H9 (cell line): Measurements from ENCODE around the gene CERS3. TPM values are rescaled to one million over a fixed set of nuclear protein-coding genes. Genes with fewer than 3 reads are reported as not detected.

Experiments used
- DNase-seq: peaks from one replicate; pipeline ENCODE4 v3.0.0-alpha.2; 2017
- H2AFZ ChIP-seq: one replicate; pipeline ENCODE4 v1.6.1; 2013; ENCODE audit warnings: mild to moderate bottlenecking, low read length, control low read depth, moderate library complexity
- H2AK5ac ChIP-seq: 2 replicates; pipeline ENCODE4 v1.6.1; 2013; ENCODE audit warnings: low read length, control low read depth, mixed read lengths; ENCODE audit not compliant: insufficient read length
- H2BK120ac ChIP-seq: one replicate; pipeline ENCODE4 v1.6.1; 2013; ENCODE audit warnings: low read depth, mild to moderate bottlenecking, low read length, control low read depth, inconsistent platforms; ENCODE audit not compliant: poor library complexity, severe bottlenecking
- H2BK12ac ChIP-seq: 2 replicates; pipeline ENCODE4 v1.6.1; 2013; ENCODE audit warnings: low read length, control low read depth, mixed read lengths, low read depth; ENCODE audit not compliant: insufficient read length
- H2BK15ac ChIP-seq: 2 replicates; pipeline ENCODE4 v1.6.1; 2013; ENCODE audit warnings: low read depth, low read length, control low read depth
- H2BK20ac ChIP-seq: one replicate; pipeline ENCODE4 v1.6.1; 2013; ENCODE audit warnings: low read depth, mild to moderate bottlenecking, low read length, control low read depth, inconsistent platforms; ENCODE audit not compliant: poor library complexity, severe bottlenecking
- H2BK5ac ChIP-seq: 2 replicates; pipeline ENCODE4 v1.6.1; 2013; ENCODE audit warnings: low read length, control low read depth, mixed read lengths; ENCODE audit not compliant: insufficient read length
- H3K14ac ChIP-seq: 2 replicates; pipeline ENCODE4 v1.6.1; 2013; ENCODE audit warnings: low read length, control low read depth; ENCODE audit not compliant: insufficient read depth
- H3K18ac ChIP-seq: 2 replicates; pipeline ENCODE4 v1.6.1; 2013; ENCODE audit warnings: low read depth, mild to moderate bottlenecking, mixed read lengths, low read length, control low read depth; ENCODE audit not compliant: insufficient read length
- H3K23ac ChIP-seq: 2 replicates; pipeline ENCODE4 v1.6.1; 2013; ENCODE audit warnings: low read length, control low read depth, mixed read lengths, low read depth; ENCODE audit not compliant: insufficient read length
- H3K23me2 ChIP-seq: 2 replicates; pipeline ENCODE4 v1.6.1; 2013; ENCODE audit warnings: low read depth, mild to moderate bottlenecking, mixed read lengths, low read length, control low read depth; ENCODE audit not compliant: insufficient read length, poor library complexity, severe bottlenecking
- H3K27ac ChIP-seq: 2 replicates; pipeline ENCODE4 v1.5.1; 2013; ENCODE audit warnings: low read length, control low read depth, mixed read lengths, low read depth; ENCODE audit not compliant: insufficient read length
- H3K27me3 ChIP-seq: 2 replicates; pipeline ENCODE4 v1.6.1; 2013; ENCODE audit warnings: low read length, control low read depth, inconsistent platforms; ENCODE audit not compliant: insufficient read depth
- H3K4ac ChIP-seq: 2 replicates; pipeline ENCODE4 v1.6.1; 2013; ENCODE audit warnings: low read depth, mild to moderate bottlenecking, control low read depth, inconsistent platforms, low read length, moderate library complexity
- H3K4me1 ChIP-seq: 2 replicates; pipeline ENCODE4 v1.6.1; 2013; ENCODE audit warnings: low read length, control low read depth, inconsistent platforms; ENCODE audit not compliant: insufficient read depth
- H3K4me2 ChIP-seq: 2 replicates; pipeline ENCODE4 v1.6.1; 2013; ENCODE audit warnings: low read length, control low read depth, mixed read lengths; ENCODE audit not compliant: insufficient read length, insufficient read depth
- H3K56ac ChIP-seq: 2 replicates; pipeline ENCODE4 v1.6.1; 2013; ENCODE audit warnings: low read depth, mild to moderate bottlenecking, mixed read lengths, low read length, control low read depth; ENCODE audit not compliant: insufficient read length
- H3K79me1 ChIP-seq: 2 replicates; pipeline ENCODE4 v1.6.1; 2013; ENCODE audit warnings: low read depth, mild to moderate bottlenecking, moderate library complexity, low read length, control low read depth, inconsistent platforms; ENCODE audit not compliant: insufficient read depth, poor library complexity, severe bottlenecking
- H3K79me2 ChIP-seq: 2 replicates; pipeline ENCODE4 v1.6.1; 2013; ENCODE audit warnings: low read length, control low read depth, inconsistent platforms; ENCODE audit not compliant: insufficient read depth
- H3K9ac ChIP-seq: 2 replicates; pipeline ENCODE4 v1.6.1; 2013; ENCODE audit warnings: low read length, control low read depth, mixed read lengths; ENCODE audit not compliant: insufficient read length; ENCODE audit errors: extremely low read depth
- H3K9me3 ChIP-seq: one replicate; pipeline ENCODE4 v1.6.1; 2013; ENCODE audit warnings: low read depth, low read length, inconsistent platforms; ENCODE audit not compliant: control insufficient read depth
- H3T11ph ChIP-seq: one replicate; pipeline ENCODE4 v1.6.1; 2013; ENCODE audit warnings: mild to moderate bottlenecking, low read length, control low read depth, inconsistent platforms
- H4K20me1 ChIP-seq: one replicate; pipeline ENCODE4 v1.6.1; 2013; ENCODE audit not compliant: control insufficient read depth, insufficient read length, insufficient read depth
- H4K5ac ChIP-seq: 2 replicates; pipeline ENCODE4 v1.6.1; 2013; ENCODE audit warnings: low read depth, mild to moderate bottlenecking, mixed read lengths, low read length, control low read depth; ENCODE audit not compliant: insufficient read length
- H4K8ac ChIP-seq: replicated peaks from 2 replicates; pipeline ENCODE4 v1.6.1; 2013; ENCODE audit warnings: low read length, control low read depth, mixed read lengths, low read depth; ENCODE audit not compliant: insufficient read length
- H4K91ac ChIP-seq: 2 replicates; pipeline ENCODE4 v1.6.1; 2013; ENCODE audit warnings: low read depth, mild to moderate bottlenecking, moderate library complexity, mixed read lengths, low read length, control low read depth; ENCODE audit not compliant: insufficient read length
- H3K27ac Mint-ChIP-seq, 3 experiments: 2 replicates in 2 of 3; 3 replicates in 1 of 3; pipeline ENCODE4 v1.8.0; 2020 to 2021; ENCODE audit warnings: mixed read lengths in 3 of 3, mild to moderate bottlenecking in 1 of 3, moderate library complexity in 1 of 3
- H3K27me3 Mint-ChIP-seq: 2 replicates; pipeline ENCODE4 v1.8.0; 2021; ENCODE audit warnings: low read depth, mild to moderate bottlenecking, moderate library complexity, mixed read lengths
- H3K36me3 Mint-ChIP-seq, 3 experiments: 2 replicates in 2 of 3; 3 replicates in 1 of 3; pipeline ENCODE4 v1.8.0; 2020 to 2021; ENCODE audit warnings: low read depth in 3 of 3, mixed read lengths in 3 of 3; ENCODE audit not compliant: insufficient read depth in 1 of 3
- H3K4me1 Mint-ChIP-seq, 2 experiments: 2 replicates each; pipeline ENCODE4 v1.8.0; 2020; ENCODE audit warnings: mixed read lengths in 2 of 2
- H3K4me3 Mint-ChIP-seq, 2 experiments: 2 replicates in 1 of 2; 3 replicates in 1 of 2; pipeline ENCODE4 v1.8.0; 2020 to 2021; ENCODE audit warnings: mild to moderate bottlenecking in 2 of 2, mixed read lengths in 2 of 2, moderate library complexity in 1 of 2
- H3K9me3 Mint-ChIP-seq, 2 experiments: 2 replicates in 1 of 2; 3 replicates in 1 of 2; pipeline ENCODE4 v1.8.0; 2020; ENCODE audit warnings: mild to moderate bottlenecking in 2 of 2, mixed read lengths in 2 of 2, moderate library complexity in 1 of 2
- CTCF ChIP-seq: fragments of 200-600 bp; sonication (generic); conservative IDR thresholded peaks from 3 replicates; pipeline ENCODE4 v1.8.0; 2021; ENCODE audit warnings: antibody characterized with exemption, mild to moderate bottlenecking
- WGBS: extraction: QIAGEN DNeasy Blood & Tissue Kit; methylation state at CpG from one replicate; pipeline ENCODE4 v1.1.7; 2013; ENCODE audit warnings: missing lambda C conversion rate, low lambda C conversion rate, mixed read lengths; ENCODE audit not compliant: insufficient read length; ENCODE audit errors: extremely low coverage; 5-methylcytosine and 5-hydroxymethylcytosine counted together
- total RNA-seq: library from RNA; stranded (reverse); gene quantifications from 2 replicates; pipeline ENCODE4 v1.2.1, GENCODE V29; 2021

The CERS3 gene
- total RNA-seq, 1 experiment from 2014 or later, result 1.4 TPM

DNA sequence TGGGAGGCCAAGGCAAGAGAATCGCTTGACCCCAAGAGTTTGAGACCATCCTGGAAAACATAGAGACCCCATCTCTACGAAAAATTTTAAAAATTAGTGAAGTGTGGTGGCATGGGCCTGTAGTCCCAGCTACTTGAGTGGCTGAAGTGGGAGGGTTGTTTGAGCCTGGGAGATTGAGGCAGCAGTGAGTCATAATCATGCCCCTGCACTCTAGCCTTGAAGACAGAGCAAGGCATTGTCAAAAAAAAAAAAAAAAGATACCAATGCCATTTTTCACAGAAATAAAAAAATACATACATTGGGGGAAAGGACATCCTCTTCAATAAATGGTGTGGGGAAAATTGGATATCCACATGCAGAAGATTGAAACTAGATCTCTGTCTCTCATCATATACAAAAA lies 74.6 kb downstream of the CERS3 start:
- TF ChIP-seq CTCF, result no peak
- H3K36me3 Mint-ChIP-seq, result peaks cover 0 to 11% (median 3%) of the 10 kb centered on the region in 3 experiments; a peak in 4 of 7 replicates
- Histone ChIP-seq H3K14ac (no peak overlapping the region), H2BK15ac (no peak overlapping the region), H3K79me2 (no peaks in the 10 kb centered on the region), H4K8ac (no peak overlapping the region), H3K4ac (no peak overlapping the region), H2BK12ac (no peak overlapping the region), H3K4me1 (no peaks in the 10 kb centered on the region), H3K23ac (no peak overlapping the region), H3K9me3 (no peaks in the 10 kb centered on the region), H3K27ac (no peak overlapping the region), H4K91ac (no peak overlapping the region), H4K5ac (no peak overlapping the region), H2BK5ac (no peak overlapping the region), H3K9ac (no peak overlapping the region), H2BK120ac (no peak overlapping the region), H3K23me2 (no peaks in the 10 kb centered on the region), H2AFZ (no peak overlapping the region), H2AK5ac (no peak overlapping the region), H3K56ac (no peak overlapping the region), H4K20me1 (no peaks in the 10 kb centered on the region), H3K79me1 (no peaks in the 10 kb centered on the region), H3K18ac (no peak overlapping the region), H3K27me3 (no peaks in the 10 kb centered on the region), H3T11ph (no peak overlapping the region), H3K4me2 (no peak overlapping the region), H2BK20ac (no peak overlapping the region)
- no peak for DNase-seq
- no peak overlapping the region for H3K27ac Mint-ChIP-seq
- H3K4me3 Mint-ChIP-seq, result no peak overlapping the region
- H3K4me1 Mint-ChIP-seq, result no peaks in the 10 kb centered on the region
- H3K27me3 Mint-ChIP-seq, result no peaks in the 10 kb centered on the region
- H3K9me3 Mint-ChIP-seq, result peaks cover 9 to 11% of the 10 kb centered on the region in 2 experiments; a peak in 4 of 5 replicates
- WGBS, result no CpG with 5 or more reads among the region's 2 CpGs
